ENCODE results near the gene DIP2B. TPM values are rescaled to one million over a fixed set of nuclear protein-coding genes. Genes with fewer than 3 reads are reported as not detected.
"Not testable (repeated sequence)": the region's sequence is repeated elsewhere in the genome, so short reads cannot be mapped to it uniquely, and the experiment has no call there.

DIP2B gene
- polyA plus RNA-seq, 4 donors, result 20.5 to 24.6 (median 23.4) TPM

- peak in 1 of 4 donors; percentile 26 for DNase-seq (ENCODE audit: low read depth in 4 of 4, low spot score in 2 of 4)
These were observed 156.7 kb downstream of the DIP2B start for GRCh38 chr12:50661300-50662115.

- DNase-seq (ENCODE audit: low read depth in 4 of 4, low spot score in 2 of 4), result no peak
These were observed 157.3 kb downstream of the DIP2B start for GRCh38 chr12:50662116-50662510.

GRCh38 chr12:50665170-50665569, 160.4 kb downstream of the DIP2B start:
- no peak for DNase-seq (ENCODE audit: low read depth in 4 of 4, low spot score in 2 of 4)

- no peak for DNase-seq (ENCODE audit: low read depth in 4 of 4, low spot score in 2 of 4)
These were observed 160.8 kb downstream of the DIP2B start for GRCh38 chr12:50665609-50666008.

GRCh38 chr12:50666023-50666422, 161.2 kb downstream of the DIP2B start:
- DNase-seq (ENCODE audit: low read depth in 4 of 4, low spot score in 2 of 4), result no peak

- no peak for DNase-seq (ENCODE audit: low read depth in 4 of 4, low spot score in 2 of 4)
These were observed 167.4 kb downstream of the DIP2B start for GRCh38 chr12:50672158-50672557.

GRCh38 chr12:50676756-50677155, 172.0 kb downstream of the DIP2B start:
- no peak for DNase-seq (ENCODE audit: low read depth in 4 of 4, low spot score in 2 of 4)

- no peak for DNase-seq (ENCODE audit: low read depth in 4 of 4, low spot score in 2 of 4)
These were observed 173.1 kb downstream of the DIP2B start for GRCh38 chr12:50677858-50678257.

- DNase-seq (ENCODE audit: low read depth in 4 of 4, low spot score in 2 of 4), result no peak
These were observed 174.0 kb downstream of the DIP2B start for GRCh38 chr12:50678650-50679365.

- DNase-seq (ENCODE audit: low read depth in 4 of 4, low spot score in 2 of 4), result no peak
These were observed 174.8 kb downstream of the DIP2B start for GRCh38 chr12:50679612-50680011.

GRCh38 chr12:50681064-50681463, 176.3 kb downstream of the DIP2B start:
- DNase-seq (ENCODE audit: low read depth in 4 of 4, low spot score in 2 of 4), result not testable (repeated sequence)

GRCh38 chr12:50685641-50686040, 180.9 kb downstream of the DIP2B start:
- no peak for DNase-seq (ENCODE audit: low read depth in 4 of 4, low spot score in 2 of 4)

GRCh38 chr12:50686406-50686805, 181.6 kb downstream of the DIP2B start:
- no peak for DNase-seq (ENCODE audit: low read depth in 4 of 4, low spot score in 2 of 4)

GRCh38 chr12:50686976-50687375, 182.2 kb downstream of the DIP2B start:
- DNase-seq (ENCODE audit: low read depth in 4 of 4, low spot score in 2 of 4), result no peak

GRCh38 chr12:50689437-50689836, 184.7 kb downstream of the DIP2B start:
- DNase-seq (ENCODE audit: low read depth in 4 of 4, low spot score in 2 of 4), result no peak

GRCh38 chr12:50690925-50691324, 186.1 kb downstream of the DIP2B start:
- DNase-seq (ENCODE audit: low read depth in 4 of 4, low spot score in 2 of 4), result peak in 3 of 4 donors; percentile 5 to 17 (median 13)

- DNase-seq (ENCODE audit: low read depth in 4 of 4, low spot score in 2 of 4), result no peak
These were observed 191.2 kb downstream of the DIP2B start for GRCh38 chr12:50695961-50696360.

GRCh38 chr12:50696931-50697330, 192.1 kb downstream of the DIP2B start:
- DNase-seq (ENCODE audit: low read depth in 4 of 4, low spot score in 2 of 4), result no peak

- no peak for DNase-seq (ENCODE audit: low read depth in 4 of 4, low spot score in 2 of 4)
These were observed 194.4 kb downstream of the DIP2B start for GRCh38 chr12:50699154-50699553.

GRCh38 chr12:50699940-50700339, 195.2 kb downstream of the DIP2B start:
- DNase-seq (ENCODE audit: low read depth in 4 of 4, low spot score in 2 of 4), result no peak

GRCh38 chr12:50706606-50707005, 201.8 kb downstream of the DIP2B start:
- DNase-seq (ENCODE audit: low read depth in 4 of 4, low spot score in 2 of 4), result no peak

- no peak for DNase-seq (ENCODE audit: low read depth in 4 of 4, low spot score in 2 of 4)
These were observed 202.6 kb downstream of the DIP2B start for GRCh38 chr12:50707396-50707795.

All from left renal cortex interstitium (tissue), 4 donors.